22Rv1 (cell line): Measurements from ENCODE around the gene RPS27A.
"Not testable (repeated sequence)": the region's sequence is repeated elsewhere in the genome, so short reads cannot be mapped to it uniquely, and the experiment has no call there.

Source experiments
- CTCF ChIP-seq: fragments of 450-650 bp; IDR thresholded peaks from 2 replicates; pipeline ENCODE4 v1.5.1; 2017; ENCODE audit warnings: mild to moderate bottlenecking
- ZFX ChIP-seq: fragments of 450-650 bp; IDR thresholded peaks from 2 replicates; pipeline ENCODE4 v1.6.1; 2017; ENCODE audit warnings: antibody characterized with exemption, borderline replicate concordance

DNA sequence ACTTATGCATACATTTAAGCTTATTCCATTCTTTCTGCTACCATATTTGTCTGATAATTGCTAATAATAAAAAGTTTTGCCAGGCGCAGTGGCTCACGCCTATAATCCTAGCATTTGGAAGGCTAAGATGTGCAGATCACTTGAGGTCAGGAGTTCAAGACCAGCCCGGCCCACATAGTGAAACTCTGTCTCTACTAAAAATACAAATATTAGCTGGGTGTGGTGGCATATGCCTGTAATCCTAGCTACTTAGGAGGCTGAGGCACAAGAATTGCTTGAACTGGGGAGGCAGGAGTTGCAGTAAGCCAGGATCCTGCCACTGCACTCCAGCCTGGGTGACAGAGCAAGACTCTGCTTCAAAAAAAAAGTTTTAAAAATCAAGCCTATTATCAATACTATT, 27.1 kb downstream of the RPS27A start:
- TF ChIP-seq CTCF, ZFX: not testable (repeated sequence)
